Gastrocnemius medialis (tissue), 4 donors: Measurements from ENCODE around the gene SETBP1. TPM values are rescaled to one million over a fixed set of nuclear protein-coding genes. Genes with fewer than 3 reads are reported as not detected.

Experiments used
- ATAC-seq, 2 donors: fragments of 150-250 bp; one replicate each; pipeline ENCODE4 v1.9.1; 2016
- DNase-seq, 2 donors: peaks; one replicate each; pipeline ENCODE4 v3.0.0-alpha.2; 2019
- H3K27ac ChIP-seq, 4 donors: fragments of 200-600 bp; sonication (generic); 1 replicate in 1 of 4; 2 replicates in 3 of 4; pipeline ENCODE4 v1.5.1; 2016 to 2018; ENCODE audit warnings: mild to moderate bottlenecking in 2 of 4, moderate library complexity in 1 of 4
- H3K27me3 ChIP-seq, 3 donors: fragments of 200-600 bp; sonication (generic) in 2 of 3; 1 replicate in 1 of 3; 2 replicates in 2 of 3; pipeline versions ENCODE4 v1.5.1 to v1.6.0; 2016 to 2019; ENCODE audit warnings: mild to moderate bottlenecking in 1 of 3, moderate library complexity in 1 of 3
- H3K36me3 ChIP-seq, 2 donors: fragments of 200-600 bp; sonication (generic) in 1 of 2; one replicate each; pipeline ENCODE4 v1.5.1; 2017 to 2018
- H3K4me1 ChIP-seq, 2 donors: fragments of 200-600 bp; sonication (generic) in 1 of 2; one replicate each; pipeline ENCODE4 v1.5.1; 2016 to 2017; ENCODE audit warnings: mild to moderate bottlenecking in 2 of 2
- H3K4me3 ChIP-seq, 4 donors: fragments of 200-600 bp; sonication (generic) in 3 of 4; 1 replicate in 1 of 4; 2 replicates in 3 of 4; pipeline ENCODE4 v1.5.1; 2016 to 2019; ENCODE audit warnings: mild to moderate bottlenecking in 2 of 4
- H3K9me3 ChIP-seq, 3 donors: fragments of 200-600 bp; sonication (generic) in 2 of 3; 1 replicate in 1 of 3; 2 replicates in 2 of 3; pipeline ENCODE4 v1.5.1; 2016 to 2019
- POLR2A ChIP-seq, 2 donors: fragments of 450-650 bp; IDR thresholded peaks; one replicate each; pipeline ENCODE4 v1.6.1; 2017; ENCODE audit warnings: antibody characterized with exemption in 2 of 2, mild to moderate bottlenecking in 2 of 2, moderate library complexity in 2 of 2
- in situ Hi-C, 4 donors: fragments of 200-750 bp; cut with MboI; loops; one replicate each; pipeline versions ENCODE4 v1.15.0 to v1.8.0; 2017; ENCODE audit warnings: low sequenced_read_pairs in 4 of 4
- intact Hi-C: fragments of 100-400 bp; cut with DNase I; formaldehyde crosslinking; loops from one replicate; pipeline ENCODE4 v1.15.1; 2023; ENCODE audit warnings: low total_unique reads
- total RNA-seq, 4 donors: library from RNA; depleted of rRNA; stranded (reverse); fragments of >200 nt; gene quantifications; one replicate each; pipeline versions ENCODE4 v1.1.0 to v1.2.3, GENCODE V29; 2016
- TF ChIP-seq, protein P1 (sequence below), 5 experiments: fragments of 450-650 bp in 3 of 5; fragments of 200-600 bp in 2 of 5; sonication (generic) in 2 of 5; IDR thresholded peaks in 4 of 5; conservative IDR thresholded peaks in 1 of 5; 1 replicate in 4 of 5; 2 replicates in 1 of 5; pipeline ENCODE4 v1.5.1; 2016 to 2019; ENCODE audit warnings: antibody characterized with exemption in 5 of 5, mild to moderate bottlenecking in 3 of 5, moderate library complexity in 3 of 5

Gene SETBP1
- total RNA-seq, 4 donors from 2014 or later: 9.2 to 20.0 (median 15.3) TPM

DNA sequence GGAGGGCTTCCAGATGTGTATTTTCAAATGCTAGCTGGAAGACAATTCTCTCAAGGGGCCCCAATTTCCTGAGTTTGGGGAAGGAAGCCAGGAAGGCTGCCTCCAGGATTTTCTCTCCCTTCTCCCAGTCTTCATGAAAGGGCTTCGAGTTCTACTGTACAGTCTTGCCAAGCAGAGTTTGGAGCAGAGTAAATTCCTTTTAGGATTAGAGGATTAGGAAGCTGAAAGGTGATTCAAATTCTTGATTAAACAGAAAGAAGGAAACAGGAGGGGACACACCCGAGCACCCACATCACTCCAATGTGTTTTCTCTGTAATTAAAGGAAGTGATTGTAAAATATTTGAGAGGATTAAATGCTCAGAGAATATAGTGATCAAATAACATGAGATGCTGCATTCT lies 217.8 kb downstream of the SETBP1 start:
- H3K27ac ChIP-seq: no peak overlapping the region
- intact Hi-C loops: loop anchor here (10.0 kb wide), 2 partner anchors 316 to 486 kb away; no protein-coding TSS in a partner anchor
- peaks cover 13 to 24% of the 10 kb centered on the region in 2 donors for H3K4me1 ChIP-seq
- H3K36me3 ChIP-seq: no peaks in the 10 kb centered on the region
- ATAC-seq: no peak
- H3K27me3 ChIP-seq: no peaks in the 10 kb centered on the region
- no peaks in the 10 kb centered on the region for H3K9me3 ChIP-seq
- TF ChIP-seq, protein P1, sequence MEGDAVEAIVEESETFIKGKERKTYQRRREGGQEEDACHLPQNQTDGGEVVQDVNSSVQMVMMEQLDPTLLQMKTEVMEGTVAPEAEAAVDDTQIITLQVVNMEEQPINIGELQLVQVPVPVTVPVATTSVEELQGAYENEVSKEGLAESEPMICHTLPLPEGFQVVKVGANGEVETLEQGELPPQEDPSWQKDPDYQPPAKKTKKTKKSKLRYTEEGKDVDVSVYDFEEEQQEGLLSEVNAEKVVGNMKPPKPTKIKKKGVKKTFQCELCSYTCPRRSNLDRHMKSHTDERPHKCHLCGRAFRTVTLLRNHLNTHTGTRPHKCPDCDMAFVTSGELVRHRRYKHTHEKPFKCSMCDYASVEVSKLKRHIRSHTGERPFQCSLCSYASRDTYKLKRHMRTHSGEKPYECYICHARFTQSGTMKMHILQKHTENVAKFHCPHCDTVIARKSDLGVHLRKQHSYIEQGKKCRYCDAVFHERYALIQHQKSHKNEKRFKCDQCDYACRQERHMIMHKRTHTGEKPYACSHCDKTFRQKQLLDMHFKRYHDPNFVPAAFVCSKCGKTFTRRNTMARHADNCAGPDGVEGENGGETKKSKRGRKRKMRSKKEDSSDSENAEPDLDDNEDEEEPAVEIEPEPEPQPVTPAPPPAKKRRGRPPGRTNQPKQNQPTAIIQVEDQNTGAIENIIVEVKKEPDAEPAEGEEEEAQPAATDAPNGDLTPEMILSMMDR (IDR thresholded peaks at IDR 0.05 in 4 of 5, conservative IDR thresholded peaks at IDR 0.05 in 1 of 5): no peak
- no peak for TF ChIP-seq POLR2A (IDR thresholded peaks at IDR 0.05)
- in situ Hi-C loops: loop anchor here (5.0 to 10.0 kb wide), 2 partner anchors 221 to 224 kb away; no protein-coding TSS in a partner anchor
- DNase-seq: no peak
- no peak overlapping the region for H3K4me3 ChIP-seq

DNA sequence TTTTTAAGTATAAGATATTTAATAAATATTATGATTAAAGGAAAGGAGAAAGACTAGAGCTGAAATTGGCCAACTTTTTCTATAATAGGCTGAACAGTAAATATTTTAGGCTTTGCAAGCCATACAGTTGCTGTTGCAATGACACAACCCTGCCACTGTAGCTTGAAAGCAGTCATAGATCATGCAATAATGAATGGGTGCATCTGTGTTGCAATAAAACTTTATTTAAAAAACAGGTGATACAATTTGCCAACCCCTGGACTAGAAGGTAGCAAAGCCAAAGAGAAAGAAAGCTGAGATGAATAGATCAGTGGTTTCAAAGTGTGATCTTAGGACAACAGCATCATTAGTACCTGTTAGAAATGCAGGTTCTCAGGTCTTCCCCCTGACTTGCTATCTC lies 219.1 kb downstream of the SETBP1 start:
- TF ChIP-seq, protein P1 (IDR thresholded peaks at IDR 0.05 in 4 of 5, conservative IDR thresholded peaks at IDR 0.05 in 1 of 5): no peak
- TF ChIP-seq POLR2A (IDR thresholded peaks at IDR 0.05): no peak
- ATAC-seq: no peak
- no peak overlapping the region for H3K4me3 ChIP-seq
- H3K27me3 ChIP-seq: no peaks in the 10 kb centered on the region
- intact Hi-C loops: loop anchor here (10.0 kb wide), 2 partner anchors 315 to 485 kb away; no protein-coding TSS in a partner anchor
- no peaks in the 10 kb centered on the region for H3K36me3 ChIP-seq
- no peak for DNase-seq
- H3K27ac ChIP-seq: no peak overlapping the region
- peaks cover 11 to 13% of the 10 kb centered on the region in 2 donors for H3K4me1 ChIP-seq
- H3K9me3 ChIP-seq: no peaks in the 10 kb centered on the region
- in situ Hi-C loops: loop anchor here (5.0 to 25.0 kb wide), 3 partner anchors 223 to 487 kb away; no protein-coding TSS in a partner anchor

DNA sequence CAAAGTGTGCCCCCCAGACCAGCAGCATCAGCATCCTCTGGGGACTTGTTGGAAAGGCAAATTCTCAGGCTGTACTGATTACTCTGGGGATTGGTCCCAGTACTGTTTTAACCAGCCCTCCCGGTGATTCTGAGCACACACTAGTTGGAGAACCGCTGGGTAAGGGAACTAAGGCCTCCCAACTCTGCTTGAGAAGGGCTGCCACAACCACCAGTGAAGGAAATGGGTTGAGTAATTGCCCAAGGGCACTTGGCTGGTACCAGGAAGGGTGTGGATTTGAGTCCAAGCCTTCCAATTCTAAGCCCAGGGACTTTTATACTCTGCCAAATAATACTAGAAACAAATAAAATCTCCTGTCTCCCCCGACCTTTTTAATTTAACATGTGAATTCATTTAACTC lies 219.9 kb downstream of the SETBP1 start:
- TF ChIP-seq POLR2A (IDR thresholded peaks at IDR 0.05): no peak
- TF ChIP-seq, protein P1 (IDR thresholded peaks at IDR 0.05 in 4 of 5, conservative IDR thresholded peaks at IDR 0.05 in 1 of 5): no peak
- H3K36me3 ChIP-seq: no peaks in the 10 kb centered on the region
- intact Hi-C loops: no loop called here
- no peaks in the 10 kb centered on the region for H3K9me3 ChIP-seq
- DNase-seq (no peak), ATAC-seq (no peak)
- H3K27me3 ChIP-seq: no peaks in the 10 kb centered on the region
- peaks cover 11 to 13% of the 10 kb centered on the region in 2 donors for H3K4me1 ChIP-seq
- in situ Hi-C loops: loop anchor here in 1 of 4 donors (25.0 kb wide), 1 partner anchor 487 kb away; no protein-coding TSS in a partner anchor
- no peak overlapping the region for H3K4me3 ChIP-seq
- H3K27ac ChIP-seq: no peak overlapping the region

DNA sequence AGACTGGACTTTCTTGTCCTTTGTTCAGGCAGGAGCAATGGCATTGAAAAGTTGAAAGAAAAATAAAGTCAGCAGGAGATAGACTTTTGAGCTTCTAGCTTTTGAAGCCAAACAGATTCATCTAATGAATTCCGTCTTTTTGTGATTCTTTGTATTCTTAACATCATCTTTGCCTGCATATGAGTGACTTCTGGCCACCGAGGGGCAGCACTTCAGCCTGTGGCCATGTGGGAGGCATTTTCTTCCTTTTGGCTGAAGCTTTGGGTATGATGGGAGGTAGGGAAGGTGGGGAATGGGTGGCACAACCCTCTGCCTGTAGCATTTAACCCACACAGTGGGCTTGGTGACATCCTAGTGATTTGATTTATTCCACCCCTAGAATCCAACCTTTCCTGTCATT lies 220.6 kb downstream of the SETBP1 start:
- in situ Hi-C loops (loop anchor here in 1 of 4 donors (25.0 kb wide), 1 partner anchor 486 kb away; no protein-coding TSS in a partner anchor), intact Hi-C loops (no loop called here)
- TF ChIP-seq, protein P1 (IDR thresholded peaks at IDR 0.05 in 4 of 5, conservative IDR thresholded peaks at IDR 0.05 in 1 of 5): no peak
- TF ChIP-seq POLR2A (IDR thresholded peaks at IDR 0.05): no peak
- Histone ChIP-seq H3K27ac (no peak overlapping the region), H3K36me3 (no peaks in the 10 kb centered on the region), H3K9me3 (no peaks in the 10 kb centered on the region), H3K27me3 (no peaks in the 10 kb centered on the region), H3K4me3 (no peak overlapping the region), H3K4me1 (peaks cover 11 to 13% of the 10 kb centered on the region in 2 donors)
- DNase-seq: no peak
- ATAC-seq: no peak
